NCI-H2196 treated with DMSO at 0.1 percent for 48 hours (cell line): Measurements from ENCODE around the gene KLRK1.
"Not testable (repeated sequence)": the region's sequence is repeated elsewhere in the genome, so short reads cannot be mapped to it uniquely, and the experiment has no call there.

Experiments used
- DNase-seq: peaks from one replicate; lab custom pipeline; 2025; ENCODE audit not compliant: unreplicated experiment; lab: John Stamatoyannopoulos, UW

Gene KLRK1

DNA sequence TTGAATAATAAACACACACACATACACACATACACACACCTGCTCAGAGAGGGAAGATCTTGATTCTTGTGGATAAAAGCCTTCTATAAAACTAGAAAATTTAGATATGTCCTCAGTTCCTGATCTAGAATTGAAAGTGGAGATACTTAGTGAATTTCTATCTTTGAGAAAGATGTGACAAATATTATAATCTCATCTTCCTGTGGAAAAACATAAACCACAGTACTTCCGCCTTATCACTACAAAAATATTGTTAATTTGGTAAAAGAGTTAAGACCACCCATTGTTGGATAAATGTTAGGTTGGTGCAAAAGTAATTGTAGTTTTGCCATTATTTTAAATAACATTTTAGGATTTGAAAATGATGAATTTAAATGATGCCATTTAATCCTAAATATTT is at the start of gene KLRK1:
Gene KLRK1, minus strand, starts transcription at position 138 of the 400 bp plus-strand sequence. CDS start 1,231 bp downstream, outside the sequence.
- DNase-seq: no peak

DNA sequence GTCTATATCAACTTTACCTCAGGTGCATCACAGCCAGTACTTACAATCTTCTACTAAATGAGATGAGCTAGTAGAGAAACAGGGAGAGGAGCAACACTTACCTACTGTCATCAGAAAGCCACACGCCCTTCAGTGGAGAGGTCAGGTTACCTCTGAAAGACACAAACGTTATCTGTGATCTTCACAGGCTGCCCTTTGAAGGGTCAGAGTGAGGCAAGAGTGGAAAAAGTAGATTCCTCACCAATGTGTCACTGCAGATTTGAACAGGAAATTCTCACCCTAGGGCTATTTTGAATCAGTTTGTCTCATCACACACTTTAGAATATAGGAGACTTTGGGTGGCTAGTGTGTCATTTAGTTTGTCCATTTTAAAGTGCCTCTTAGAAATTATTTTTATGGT is 47.8 kb upstream of the KLRK1 start:
- DNase-seq: not testable (repeated sequence)

DNA sequence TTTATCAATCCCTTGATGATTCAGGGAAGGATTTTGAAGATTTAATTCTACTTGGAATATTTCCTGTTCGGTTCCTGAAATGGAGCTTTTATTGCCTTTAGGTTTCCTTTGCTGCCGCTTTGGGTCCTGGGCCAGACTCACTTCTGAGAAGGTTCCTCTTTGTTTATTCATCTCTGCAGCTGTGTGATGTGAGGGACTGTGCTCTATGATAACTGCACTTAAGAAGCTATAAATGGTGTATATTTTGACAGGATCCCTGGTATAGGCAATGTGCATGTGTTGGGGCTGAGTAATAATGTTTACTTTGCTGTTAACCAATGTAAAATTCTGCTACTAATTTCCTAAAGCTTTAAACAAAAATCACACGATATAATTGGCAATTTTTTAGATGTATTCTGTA is 46.0 kb upstream of the KLRK1 start, which contains the start of gene KLRC2:
Gene KLRC2, minus strand, starts transcription at position 195 of the 400 bp plus-strand sequence. Its CDS starts 24 bp downstream, at position 171.
- DNase-seq: peak; percentile 8

DNA sequence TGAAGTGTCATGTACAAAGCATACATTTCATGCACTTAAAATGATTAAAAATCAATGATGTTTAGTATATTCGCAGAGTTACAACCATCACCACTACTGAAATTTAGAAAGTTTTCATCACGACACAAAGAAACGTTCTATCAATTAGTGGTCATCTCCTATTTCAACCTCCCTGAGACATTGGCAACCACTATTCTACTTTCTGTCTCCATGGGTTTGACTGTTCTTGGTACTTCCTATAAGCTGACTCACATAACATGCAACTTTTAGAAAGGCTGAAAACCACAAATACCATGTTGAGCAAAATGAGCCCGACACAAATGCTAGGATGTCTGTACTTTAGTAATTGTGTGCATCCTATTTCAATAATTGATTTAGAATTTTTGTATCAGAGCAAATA is 40.8 kb upstream of the KLRK1 start:
- DNase-seq: not testable (repeated sequence)

- not testable (repeated sequence) for DNase-seq
Measured at GRCh38 chr12:10425938-10426337, 36.1 kb upstream of the KLRK1 start.

DNA sequence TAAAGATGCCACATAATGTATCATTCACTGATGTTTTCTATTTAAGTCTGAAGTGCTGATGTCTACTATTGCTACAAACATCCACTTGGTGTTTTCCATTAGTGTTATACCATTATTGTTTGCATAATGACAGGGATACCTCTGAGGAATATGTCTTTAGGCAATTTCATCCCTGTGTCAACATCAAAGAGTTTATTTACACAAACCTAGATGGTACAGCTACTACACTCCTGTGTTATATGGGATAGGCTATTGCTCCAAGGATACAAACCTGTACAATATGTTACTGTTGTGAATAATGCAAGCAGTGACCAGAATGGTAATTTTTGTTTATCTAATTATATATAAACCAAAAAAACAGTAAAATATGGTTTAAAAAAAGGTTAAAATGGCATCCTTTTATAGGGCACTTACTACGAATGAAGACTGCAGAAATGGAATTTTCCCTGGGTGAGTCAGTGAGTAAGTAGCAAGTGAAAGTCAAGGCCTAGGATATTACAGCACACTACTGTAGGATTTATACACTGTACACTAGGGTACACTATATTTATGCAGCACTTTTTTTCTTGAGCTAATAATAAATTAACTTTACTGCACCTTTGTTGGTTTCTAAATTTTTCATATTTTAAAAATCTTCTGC is 34.5 kb upstream of the KLRK1 start:
- DNase-seq: not testable (repeated sequence)

GRCh38 chr12:10422159-10422558 is 32.3 kb upstream of the KLRK1 start:
- DNase-seq: not testable (repeated sequence)

- not testable (repeated sequence) for DNase-seq
Measured at GRCh38 chr12:10420334-10420733, 30.5 kb upstream of the KLRK1 start, which contains the start of gene KLRC3. Gene KLRC3 (minus strand): TSS chr12:10420595. CDS start chr12:10420550, 45 bp downstream.

- peak; percentile 3 for DNase-seq
Measured at GRCh38 chr12:10409392-10409791, 19.6 kb upstream of the KLRK1 start, which contains the start of gene KLRC4. Gene KLRC4 (minus strand): TSS chr12:10409757. CDS start chr12:10409575, 182 bp downstream.

DNA sequence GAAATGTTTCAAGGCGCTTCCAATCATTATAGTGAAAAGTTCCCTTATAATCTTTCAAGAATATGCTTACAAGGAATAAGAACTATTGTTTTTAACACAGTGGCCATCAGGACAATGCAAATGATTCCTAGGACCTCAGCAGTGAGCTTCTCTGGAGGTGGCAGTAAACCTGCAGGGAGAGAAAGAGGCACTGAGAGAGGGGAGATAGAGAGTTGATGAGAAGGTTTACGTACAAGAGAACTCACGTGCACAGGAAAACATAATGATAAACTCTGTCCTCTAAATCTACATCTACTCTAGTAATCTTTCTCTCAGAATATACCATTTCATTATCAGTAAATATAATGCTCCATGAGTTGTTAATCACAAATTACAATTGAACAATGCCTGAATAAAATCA is 19.0 kb upstream of the KLRK1 start:
- no peak for DNase-seq

DNA sequence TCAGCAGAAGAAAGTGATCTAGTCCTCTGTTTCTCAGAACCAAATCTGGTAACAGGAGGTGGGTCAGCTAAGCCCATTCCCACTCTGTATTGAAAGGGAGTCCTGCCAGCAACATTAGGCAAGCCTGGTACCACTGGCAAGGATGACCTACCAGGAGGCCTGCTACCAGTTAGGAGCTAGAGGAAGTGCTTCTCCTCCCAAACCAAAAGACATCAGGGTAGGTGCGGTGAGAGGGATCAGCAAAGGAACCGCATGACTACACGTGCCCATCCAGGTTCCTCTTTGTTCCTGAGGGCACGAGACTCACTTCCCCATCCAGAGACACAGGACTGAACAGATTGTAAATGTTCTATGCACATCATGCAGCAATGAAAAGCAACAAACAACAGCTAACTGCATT is 16.9 kb upstream of the KLRK1 start:
- no peak for DNase-seq

- DNase-seq: no peak
Measured at GRCh38 chr12:10405294-10405693, 15.5 kb upstream of the KLRK1 start.

GRCh38 chr12:10404798-10405197 is 15.0 kb upstream of the KLRK1 start:
- DNase-seq: no peak

GRCh38 chr12:10400829-10401228 is 11.0 kb upstream of the KLRK1 start:
- DNase-seq: no peak

DNA sequence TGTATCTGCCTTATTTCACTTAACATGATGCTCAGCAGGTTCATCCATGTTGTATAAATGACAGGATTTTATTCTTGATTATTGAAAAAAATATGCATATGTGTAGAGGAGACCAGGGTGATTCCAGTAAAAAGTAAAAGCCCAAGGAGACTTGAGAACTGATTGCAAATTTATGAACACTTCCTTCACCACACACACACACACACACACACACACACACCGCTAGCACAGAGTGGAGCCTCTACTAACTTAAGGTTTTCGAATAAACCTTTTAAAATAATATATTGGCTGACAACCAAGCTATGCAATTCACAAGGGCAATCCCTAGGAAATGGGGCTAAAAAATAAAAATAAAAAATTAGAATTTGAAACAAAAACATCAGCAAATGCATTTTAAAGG is 8.3 kb upstream of the KLRK1 start:
- no peak for DNase-seq

DNA sequence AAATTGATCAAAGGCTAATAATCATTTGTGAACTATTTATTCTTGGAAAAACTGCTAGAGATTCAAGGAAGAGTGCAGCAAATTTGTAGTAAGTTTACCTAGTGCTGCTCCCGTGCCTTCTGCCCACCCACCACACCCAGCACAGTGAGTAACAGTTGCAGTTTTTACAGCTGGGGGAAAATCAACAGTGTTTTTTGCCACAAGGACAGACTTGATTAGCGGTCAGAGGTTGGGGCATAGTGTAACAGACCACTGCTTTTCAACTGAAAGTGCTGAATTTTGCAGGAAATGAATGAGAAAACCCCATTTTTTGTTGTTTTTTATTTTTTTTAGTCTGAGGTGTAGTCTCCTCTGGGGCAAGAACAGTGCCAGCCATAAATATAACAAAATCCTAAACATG is 7.5 kb upstream of the KLRK1 start:
- no peak for DNase-seq

GRCh38 chr12:10396176-10396575 is 6.3 kb upstream of the KLRK1 start:
- DNase-seq: not testable (repeated sequence)

DNA sequence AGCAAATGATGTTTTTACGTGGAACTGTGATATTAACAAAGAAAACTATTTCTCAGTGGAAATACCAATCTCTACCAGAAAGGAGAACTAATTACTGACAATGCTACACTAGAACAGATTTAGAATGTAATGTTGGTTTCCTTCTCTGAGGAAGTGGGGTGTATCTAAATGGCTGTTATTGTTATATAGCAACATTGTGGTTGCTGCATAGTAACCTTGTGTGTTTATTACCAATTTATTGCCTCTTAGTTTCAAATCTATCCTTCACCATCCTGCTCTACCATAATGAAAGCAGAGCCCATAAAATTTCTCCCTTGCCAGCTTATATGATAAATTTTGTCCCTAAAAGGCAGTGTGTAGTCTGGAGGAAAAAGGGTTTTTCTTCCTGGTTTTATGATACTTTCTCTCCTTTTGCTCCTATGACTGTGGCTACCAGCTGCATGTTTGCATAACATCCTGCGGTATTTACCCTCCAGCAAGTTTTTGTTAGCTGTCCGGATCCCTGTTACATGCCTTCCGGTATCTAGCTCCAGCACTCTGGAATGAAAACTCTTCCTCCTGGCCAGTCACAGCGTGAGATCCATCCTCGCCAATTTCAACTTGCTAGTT is 5.7 kb upstream of the KLRK1 start:
- DNase-seq: peak; percentile 40

GRCh38 chr12:10394531-10395152 is 4.8 kb upstream of the KLRK1 start:
- DNase-seq: not testable (repeated sequence)

GRCh38 chr12:10393291-10393690 is 3.5 kb upstream of the KLRK1 start:
- DNase-seq: no peak

GRCh38 chr12:10392394-10392930 is 2.6 kb upstream of the KLRK1 start:
- peak; percentile 49 for DNase-seq

DNA sequence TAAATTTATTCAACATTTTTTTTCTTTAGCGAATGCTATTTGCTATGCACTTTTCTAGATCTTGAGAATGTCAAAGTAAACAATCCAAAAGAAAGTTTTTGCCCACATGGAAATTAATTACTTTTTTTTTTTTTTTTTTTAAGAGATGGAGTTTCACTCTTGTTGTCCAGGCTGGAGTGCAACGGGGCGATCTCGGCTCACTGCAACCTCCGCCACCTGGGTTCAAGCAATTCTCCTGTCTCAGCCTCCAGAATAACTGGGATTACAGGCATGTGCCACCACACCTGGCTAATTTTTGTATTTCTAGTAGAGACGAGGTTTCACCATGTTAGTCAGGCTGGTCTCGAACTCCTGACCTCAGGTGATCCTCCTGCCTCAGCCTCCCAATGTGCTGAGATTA is 1.1 kb upstream of the KLRK1 start:
- not testable (repeated sequence) for DNase-seq
